ENCODE results near the gene NEK6.

GRCh38 chr9:124284237-124284831 lies 26.6 kb downstream of the NEK6 start:
- TF ChIP-seq CTCF (IDR thresholded peaks at IDR 0.05; ENCODE audit: low read depth, low read length) (no peak), POLR2A (IDR thresholded peaks at IDR 0.05; ENCODE audit: extremely low read depth, insufficient read length) (no peak), MAX (IDR thresholded peaks at IDR 0.05; ENCODE audit: low read depth, low read length) (no peak)

Measured in NB4 (cell line).